T-helper 9 cell (primary cell): ENCODE results near the gene ENAH.
"Not testable (repeated sequence)": the region's sequence is repeated elsewhere in the genome, so short reads cannot be mapped to it uniquely, and the experiment has no call there.

Experiments
- DNase-seq: peaks from one replicate; pipeline ENCODE4 v3.0.0-alpha.2; 2020

Gene ENAH

GRCh38 chr1:225522588-225523262 is 130.2 kb downstream of the ENAH start:
- DNase-seq: no peak

- no peak for DNase-seq
These were observed 132.2 kb downstream of the ENAH start for GRCh38 chr1:225520587-225521227.

- DNase-seq: no peak
These were observed 133.6 kb downstream of the ENAH start for GRCh38 chr1:225519166-225519863.

GRCh38 chr1:225517697-225518096 is 135.2 kb downstream of the ENAH start:
- DNase-seq: no peak

GRCh38 chr1:225517221-225517620 is 135.7 kb downstream of the ENAH start:
- no peak for DNase-seq

GRCh38 chr1:225514671-225515081 is 138.2 kb downstream of the ENAH start:
- DNase-seq: no peak

GRCh38 chr1:225513576-225513975 is 139.3 kb downstream of the ENAH start:
- DNase-seq: not testable (repeated sequence)

- no peak for DNase-seq
These were observed 141.0 kb downstream of the ENAH start for GRCh38 chr1:225511828-225512381.

- not testable (repeated sequence) for DNase-seq
These were observed 142.2 kb downstream of the ENAH start for GRCh38 chr1:225510740-225511139.

GRCh38 chr1:225509770-225510169 is 143.2 kb downstream of the ENAH start:
- no peak for DNase-seq

GRCh38 chr1:225509376-225509707 is 143.6 kb downstream of the ENAH start:
- DNase-seq: no peak

- no peak for DNase-seq
These were observed 144.2 kb downstream of the ENAH start for GRCh38 chr1:225508538-225509375.

GRCh38 chr1:225506727-225507126 is 146.2 kb downstream of the ENAH start:
- no peak for DNase-seq

- DNase-seq: no peak
These were observed 148.1 kb downstream of the ENAH start for GRCh38 chr1:225504776-225505175.

- no peak for DNase-seq
These were observed 152.2 kb downstream of the ENAH start for GRCh38 chr1:225500624-225501192.

GRCh38 chr1:225498549-225499136 is 154.3 kb downstream of the ENAH start:
- no peak for DNase-seq

- no peak for DNase-seq
These were observed 158.0 kb downstream of the ENAH start for GRCh38 chr1:225494789-225495359.

GRCh38 chr1:225493591-225494246 is 159.2 kb downstream of the ENAH start:
- DNase-seq: no peak

- DNase-seq: no peak
These were observed 164.2 kb downstream of the ENAH start for GRCh38 chr1:225488676-225489075.

GRCh38 chr1:225486856-225487255 is 166.1 kb downstream of the ENAH start:
- DNase-seq: no peak

GRCh38 chr1:225485991-225486530 is 166.9 kb downstream of the ENAH start:
- no peak for DNase-seq
